Head of caudate nucleus (tissue), 42 donors: ENCODE results near the gene MZB1.
"Not testable (repeated sequence)": the region's sequence is repeated elsewhere in the genome, so short reads cannot be mapped to it uniquely, and the experiment has no call there.

Source experiments
- DNase-seq, 42 donors: peaks; one replicate each; pipeline versions ENCODE4 v3.0.0 to v3.0.0-alpha.2; 2020 to 2021; ENCODE audit warnings: mixed read lengths in 7 of 42
- intact Hi-C: fragments of 100-400 bp; cut with DNase I; formaldehyde crosslinking; loops from one replicate; pipeline ENCODE4 v1.15.0; 2022

The MZB1 gene

GRCh38 chr5:139355900-139356299 is 33.8 kb downstream of the MZB1 start:
- DNase-seq, intact Hi-C loops: not testable (repeated sequence)

- intact Hi-C loops: no loop called here
- no peak for DNase-seq
These were observed 35.5 kb downstream of the MZB1 start for GRCh38 chr5:139354186-139354585.

GRCh38 chr5:139347863-139348262 is 41.9 kb downstream of the MZB1 start:
- DNase-seq, intact Hi-C loops: not testable (repeated sequence)

- DNase-seq, intact Hi-C loops: not testable (repeated sequence)
These were observed 44.3 kb downstream of the MZB1 start for GRCh38 chr5:139345442-139345841.

- no peak for DNase-seq
- intact Hi-C loops: loop anchor here (5.0 kb wide), 1 partner anchor 63 kb away; no protein-coding TSS in a partner anchor
These were observed 45.5 kb downstream of the MZB1 start for GRCh38 chr5:139344177-139344576.

GRCh38 chr5:139343476-139343875 is 46.2 kb downstream of the MZB1 start:
- no peak for DNase-seq
- intact Hi-C loops: loop anchor here (2.0 to 5.0 kb wide), 2 partner anchors 49 to 64 kb away; no protein-coding TSS in a partner anchor

GRCh38 chr5:139342423-139342723 is 47.3 kb downstream of the MZB1 start:
- intact Hi-C loops: loop anchor here (2.0 to 5.0 kb wide), 2 partner anchors 48 to 65 kb away; no protein-coding TSS in a partner anchor
- DNase-seq: no peak

- intact Hi-C loops: loop anchor here (2.0 to 5.0 kb wide), 3 partner anchors 47 to 73 kb away; no protein-coding TSS in a partner anchor
- peak; percentile 95 to 99 (median 98) for DNase-seq
These were observed 47.9 kb downstream of the MZB1 start, which contains the start of gene PAIP2 for GRCh38 chr5:139341689-139342422. PAIP2 (plus strand) TSS chr5:139341854; CDS start chr5:139363785, 21,931 bp downstream.

GRCh38 chr5:139341187-139341688 is 48.5 kb downstream of the MZB1 start:
- peak in 1 of 42 donors; percentile 3 for DNase-seq
- intact Hi-C loops: loop anchor here (2.0 to 5.0 kb wide), 2 partner anchors 66 to 72 kb away; no protein-coding TSS in a partner anchor

- no peak for DNase-seq
- intact Hi-C loops: loop anchor here (2.0 to 5.0 kb wide), 2 partner anchors 67 to 71 kb away; no protein-coding TSS in a partner anchor
These were observed 49.7 kb downstream of the MZB1 start for GRCh38 chr5:139340051-139340450.
